BE2C (cell line): ENCODE results near the gene P2RY11.
A peak's percentile ranks its signal among the peaks of the same experiment; 100 is the strongest.

Experiments
- DNase-seq: peaks from one replicate; pipeline ENCODE4 v3.0.0-alpha.2; 2020
- H3K27me3 ChIP-seq: fragments of 250-450 bp; sonication (Bioruptor Pico); 2 replicates; pipeline ENCODE4 v1.5.1; 2020; ENCODE audit warnings: mild to moderate bottlenecking
- H3K36me3 ChIP-seq: fragments of 250-450 bp; sonication (Bioruptor Pico); 2 replicates; pipeline ENCODE4 v1.5.1; 2020; ENCODE audit warnings: mild to moderate bottlenecking
- H3K4me1 ChIP-seq: fragments of 250-450 bp; sonication (Bioruptor Pico); 2 replicates; pipeline ENCODE4 v1.5.1; 2020
- H3K4me3 ChIP-seq: 2 replicates; pipeline ENCODE4 v1.5.1; 2011; ENCODE audit warnings: low read depth, low read length
- H3K9me3 ChIP-seq: fragments of 250-450 bp; sonication (Bioruptor Pico); 2 replicates; pipeline ENCODE4 v1.5.1; 2020
- CTCF ChIP-seq: IDR thresholded peaks from 2 replicates; pipeline ENCODE4 v1.5.1; 2012; ENCODE audit warnings: mild to moderate bottlenecking, low read depth, low read length

P2RY11 gene

GRCh38 chr19:10074153-10074552 lies 37.3 kb upstream of the P2RY11 start:
- TF ChIP-seq CTCF = peak; percentile 48
- DNase-seq = peak; percentile 38
- no peaks in the 10 kb centered on the region for H3K4me1 ChIP-seq
- H3K4me3 ChIP-seq = no peak overlapping the region
- peaks cover 5% of the 10 kb centered on the region; the same call in 1 of the 2 replicates for H3K9me3 ChIP-seq
- peaks cover 9% of the 10 kb centered on the region for H3K27me3 ChIP-seq
- no peaks in the 10 kb centered on the region for H3K36me3 ChIP-seq

GRCh38 chr19:10076535-10076934 lies 35.0 kb upstream of the P2RY11 start:
- no peak for TF ChIP-seq CTCF
- DNase-seq = no peak
- H3K27me3 ChIP-seq = peaks cover 17% of the 10 kb centered on the region
- H3K36me3 ChIP-seq = no peaks in the 10 kb centered on the region
- H3K4me3 ChIP-seq = no peak overlapping the region
- peaks cover 5% of the 10 kb centered on the region; the same call in 1 of the 2 replicates for H3K9me3 ChIP-seq
- H3K4me1 ChIP-seq = no peaks in the 10 kb centered on the region

GRCh38 chr19:10078329-10078728 lies 33.2 kb upstream of the P2RY11 start:
- Histone ChIP-seq H3K27me3 (peaks cover 24% of the 10 kb centered on the region), H3K4me3 (no peak overlapping the region), H3K36me3 (no peaks in the 10 kb centered on the region), H3K4me1 (no peaks in the 10 kb centered on the region), H3K9me3 (peaks cover 5% of the 10 kb centered on the region; the same call in 1 of the 2 replicates)
- no peak for TF ChIP-seq CTCF
- no peak for DNase-seq

- peaks cover 3% of the 10 kb centered on the region; the same call in 1 of the 2 replicates for H3K9me3 ChIP-seq
- no peaks in the 10 kb centered on the region for H3K36me3 ChIP-seq
- no peak for TF ChIP-seq CTCF
- no peak overlapping the region for H3K4me3 ChIP-seq
- peaks cover 28% of the 10 kb centered on the region for H3K27me3 ChIP-seq
- no peak for DNase-seq
- no peaks in the 10 kb centered on the region for H3K4me1 ChIP-seq
Observed at GRCh38 chr19:10079031-10079453, 32.5 kb upstream of the P2RY11 start.

GRCh38 chr19:10083911-10084310 lies 27.6 kb upstream of the P2RY11 start:
- TF ChIP-seq CTCF = no peak
- DNase-seq = no peak
- Histone ChIP-seq H3K9me3 (no peaks in the 10 kb centered on the region), H3K4me3 (no peak overlapping the region), H3K36me3 (no peaks in the 10 kb centered on the region), H3K4me1 (no peaks in the 10 kb centered on the region), H3K27me3 (peaks cover 39% of the 10 kb centered on the region)

- TF ChIP-seq CTCF = no peak
- peaks cover 36% of the 10 kb centered on the region for H3K27me3 ChIP-seq
- no peak for DNase-seq
- no peaks in the 10 kb centered on the region for H3K4me1 ChIP-seq
- H3K9me3 ChIP-seq = no peaks in the 10 kb centered on the region
- no peak overlapping the region for H3K4me3 ChIP-seq
- H3K36me3 ChIP-seq = no peaks in the 10 kb centered on the region
Observed at GRCh38 chr19:10084803-10085202, 26.7 kb upstream of the P2RY11 start.
